Liver (tissue), 2 donors: Measurements from ENCODE around the gene TOMT.

ENCODE experiments used
- FOXA1 ChIP-seq: IDR thresholded peaks from 2 replicates; pipeline ENCODE4 v1.6.1; 2016; ENCODE audit warnings: antibody characterized with exemption
- TF ChIP-seq, protein P1 (sequence below): fragments of 150-350 bp; IDR thresholded peaks from 2 replicates; pipeline ENCODE4 v1.5.1; 2017; ENCODE audit warnings: improper control_type of control experiment, low read depth, low read length; ENCODE audit not compliant: missing input control
- TF ChIP-seq, protein P2 (sequence below): IDR thresholded peaks from 2 replicates; pipeline ENCODE4 v1.6.1; 2016; ENCODE audit warnings: antibody characterized with exemption, mild to moderate bottlenecking
- donor health status: healthy.

DNA sequence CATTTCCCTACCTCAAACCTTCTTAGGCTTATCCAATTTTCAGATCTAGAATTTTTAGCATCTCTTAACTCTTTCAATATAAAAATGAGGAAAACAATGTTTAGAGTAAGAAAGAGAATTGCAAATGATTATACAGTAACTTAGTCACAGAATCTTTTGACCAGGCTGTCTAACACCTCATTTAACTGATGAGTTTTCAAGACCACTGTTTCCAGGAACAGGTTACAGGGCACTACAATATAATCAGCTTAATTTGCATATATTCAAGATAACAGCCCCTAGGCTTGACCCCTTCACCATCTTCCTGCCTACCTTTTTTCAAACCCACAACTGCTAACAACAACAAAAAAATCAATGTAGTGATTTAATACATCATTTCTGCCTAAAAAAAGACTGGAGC lies 38.0 kb upstream of the TOMT start:
- TF ChIP-seq, protein P1, sequence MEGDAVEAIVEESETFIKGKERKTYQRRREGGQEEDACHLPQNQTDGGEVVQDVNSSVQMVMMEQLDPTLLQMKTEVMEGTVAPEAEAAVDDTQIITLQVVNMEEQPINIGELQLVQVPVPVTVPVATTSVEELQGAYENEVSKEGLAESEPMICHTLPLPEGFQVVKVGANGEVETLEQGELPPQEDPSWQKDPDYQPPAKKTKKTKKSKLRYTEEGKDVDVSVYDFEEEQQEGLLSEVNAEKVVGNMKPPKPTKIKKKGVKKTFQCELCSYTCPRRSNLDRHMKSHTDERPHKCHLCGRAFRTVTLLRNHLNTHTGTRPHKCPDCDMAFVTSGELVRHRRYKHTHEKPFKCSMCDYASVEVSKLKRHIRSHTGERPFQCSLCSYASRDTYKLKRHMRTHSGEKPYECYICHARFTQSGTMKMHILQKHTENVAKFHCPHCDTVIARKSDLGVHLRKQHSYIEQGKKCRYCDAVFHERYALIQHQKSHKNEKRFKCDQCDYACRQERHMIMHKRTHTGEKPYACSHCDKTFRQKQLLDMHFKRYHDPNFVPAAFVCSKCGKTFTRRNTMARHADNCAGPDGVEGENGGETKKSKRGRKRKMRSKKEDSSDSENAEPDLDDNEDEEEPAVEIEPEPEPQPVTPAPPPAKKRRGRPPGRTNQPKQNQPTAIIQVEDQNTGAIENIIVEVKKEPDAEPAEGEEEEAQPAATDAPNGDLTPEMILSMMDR, result no peak
- TF ChIP-seq, protein P2, sequence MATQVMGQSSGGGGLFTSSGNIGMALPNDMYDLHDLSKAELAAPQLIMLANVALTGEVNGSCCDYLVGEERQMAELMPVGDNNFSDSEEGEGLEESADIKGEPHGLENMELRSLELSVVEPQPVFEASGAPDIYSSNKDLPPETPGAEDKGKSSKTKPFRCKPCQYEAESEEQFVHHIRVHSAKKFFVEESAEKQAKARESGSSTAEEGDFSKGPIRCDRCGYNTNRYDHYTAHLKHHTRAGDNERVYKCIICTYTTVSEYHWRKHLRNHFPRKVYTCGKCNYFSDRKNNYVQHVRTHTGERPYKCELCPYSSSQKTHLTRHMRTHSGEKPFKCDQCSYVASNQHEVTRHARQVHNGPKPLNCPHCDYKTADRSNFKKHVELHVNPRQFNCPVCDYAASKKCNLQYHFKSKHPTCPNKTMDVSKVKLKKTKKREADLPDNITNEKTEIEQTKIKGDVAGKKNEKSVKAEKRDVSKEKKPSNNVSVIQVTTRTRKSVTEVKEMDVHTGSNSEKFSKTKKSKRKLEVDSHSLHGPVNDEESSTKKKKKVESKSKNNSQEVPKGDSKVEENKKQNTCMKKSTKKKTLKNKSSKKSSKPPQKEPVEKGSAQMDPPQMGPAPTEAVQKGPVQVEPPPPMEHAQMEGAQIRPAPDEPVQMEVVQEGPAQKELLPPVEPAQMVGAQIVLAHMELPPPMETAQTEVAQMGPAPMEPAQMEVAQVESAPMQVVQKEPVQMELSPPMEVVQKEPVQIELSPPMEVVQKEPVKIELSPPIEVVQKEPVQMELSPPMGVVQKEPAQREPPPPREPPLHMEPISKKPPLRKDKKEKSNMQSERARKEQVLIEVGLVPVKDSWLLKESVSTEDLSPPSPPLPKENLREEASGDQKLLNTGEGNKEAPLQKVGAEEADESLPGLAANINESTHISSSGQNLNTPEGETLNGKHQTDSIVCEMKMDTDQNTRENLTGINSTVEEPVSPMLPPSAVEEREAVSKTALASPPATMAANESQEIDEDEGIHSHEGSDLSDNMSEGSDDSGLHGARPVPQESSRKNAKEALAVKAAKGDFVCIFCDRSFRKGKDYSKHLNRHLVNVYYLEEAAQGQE, result no peak
- TF ChIP-seq FOXA1, result no peak
